Spleen (tissue), 13 donors: ENCODE data around the gene WDR5B. TPM values are rescaled to one million over a fixed set of nuclear protein-coding genes. Genes with fewer than 3 reads are reported as not detected.
A peak's percentile ranks its signal among the peaks of the same experiment; 100 is the strongest.

Experiments
- DNase-seq: peaks from one replicate; pipeline ENCODE4 v3.0.0-alpha.2; 2020
- H3K27ac ChIP-seq, 8 donors: fragments of 200-600 bp; sonication (generic) in 7 of 8; 1 replicate in 4 of 8; 2 replicates in 4 of 8; pipeline versions ENCODE4 v1.5.0 to v1.8.0; 2016 to 2021; ENCODE audit warnings: inconsistent platforms in 4 of 8, mild to moderate bottlenecking in 4 of 8, moderate library complexity in 1 of 8
- H3K27me3 ChIP-seq, 7 donors: fragments of 200-600 bp; sonication (generic) in 6 of 7; replicated peaks in 1 of 7; 1 replicate in 4 of 7; 2 replicates in 3 of 7; pipeline versions ENCODE4 v1.5.0 to v1.8.0; 2016 to 2021; ENCODE audit warnings: inconsistent platforms in 3 of 7, mild to moderate bottlenecking in 1 of 7
- H3K36me3 ChIP-seq, 6 donors: fragments of 200-600 bp; sonication (generic) in 5 of 6; 1 replicate in 4 of 6; 2 replicates in 2 of 6; pipeline versions ENCODE4 v1.5.0 to v1.8.0; 2016 to 2021; ENCODE audit warnings: inconsistent platforms in 2 of 6
- H3K4me1 ChIP-seq, 6 donors: fragments of 200-600 bp; sonication (generic) in 5 of 6; 1 replicate in 3 of 6; 2 replicates in 3 of 6; pipeline versions ENCODE4 v1.5.0 to v1.8.0; 2016 to 2021; ENCODE audit warnings: inconsistent platforms in 3 of 6
- H3K4me3 ChIP-seq, 8 donors: fragments of 200-600 bp; sonication (generic) in 7 of 8; 1 replicate in 4 of 8; 2 replicates in 4 of 8; pipeline versions ENCODE4 v1.5.0 to v1.8.0; 2016 to 2021; ENCODE audit warnings: inconsistent platforms in 4 of 8, mild to moderate bottlenecking in 4 of 8, moderate library complexity in 2 of 8
- H3K9me3 ChIP-seq, 8 donors: fragments of 200-600 bp; sonication (generic) in 7 of 8; 1 replicate in 4 of 8; 2 replicates in 4 of 8; pipeline versions ENCODE4 v1.5.0 to v1.8.0; 2016 to 2021; ENCODE audit warnings: inconsistent platforms in 4 of 8
- CTCF ChIP-seq, 11 experiments: fragments of 200-600 bp in 7 of 11; fragments of 450-650 bp in 4 of 11; sonication (generic) in 4 of 11; IDR thresholded peaks in 8 of 11; conservative IDR thresholded peaks in 3 of 11; 1 replicate in 7 of 11; 2 replicates in 4 of 11; pipeline versions ENCODE4 v1.4.0 to v1.8.0; 2016 to 2021; ENCODE audit warnings: antibody characterized with exemption in 11 of 11, inconsistent platforms in 4 of 11, mild to moderate bottlenecking in 1 of 11
- POLR2A ChIP-seq, 3 donors: fragments of 450-650 bp; IDR thresholded peaks; one replicate each; pipeline ENCODE4 v1.5.1; 2017; ENCODE audit warnings: antibody characterized with exemption in 3 of 3, mild to moderate bottlenecking in 1 of 3
- POLR2AphosphoS5 ChIP-seq, 3 donors: sonication (generic); formaldehyde crosslinking; IDR thresholded peaks; one replicate each; pipeline ENCODE4 v1.5.1; 2017; ENCODE audit warnings: antibody characterized with exemption in 3 of 3
- WGBS, 5 donors: extraction: QIAGEN DNeasy Blood & Tissue Kit in 3 of 5; methylation state at CpG; one replicate each; pipeline versions ENCODE4 v1.1.5 to v1.1.7; 2013 to 2018; 5-methylcytosine and 5-hydroxymethylcytosine counted together
- intact Hi-C: fragments of 100-400 bp; cut with DNase I; formaldehyde crosslinking; loops from one replicate; pipeline ENCODE4 v1.15.0; 2023; ENCODE audit warnings: low total_unique reads
- long read RNA-seq, 2 donors: transcript quantifications; one replicate each; lab custom pipeline, GENCODE V29; 2026
- polyA plus RNA-seq, 3 donors: library from polyadenylated mRNA; stranded (reverse); fragments of 200-250 nt; gene quantifications; one replicate each; pipeline ENCODE4 v1.2.1, GENCODE V29; 2013
- total RNA-seq, 7 donors: library from RNA; depleted of rRNA in 3 of 7; stranded (reverse); fragments of >200 nt in 3 of 7; fragmentation: NEBNext Ultra II Directional in 4 of 7; extraction: Animal tissue kit (Norgen Biotek cat#: 25700) in 4 of 7; gene quantifications; one replicate each; pipeline versions ENCODE4 v1.1.0 to v1.2.1, GENCODE V29; 2016 to 2021
- donor health status: healthy with polysubstance abuse.
- donor health status: DM: no; HTN: no; CAD: no; lungs with moderate emphysema.
- donor health status: DM: no; HTN: no; CAD: no.
- donor health status: Bipolar disorder and iron deficiency.
- donor health status: healthy.
- donor health status: DM: no; HTN: no; CAD: no.
- donor health status: DM: yes; HTN: yes; CAD: no.

Gene WDR5B
- total RNA-seq: 10 to 100 TPM in 1 of 7 donors, 1 to 10 TPM in 6; 4.7 to 12.3 (median 7.7) TPM
- polyA plus RNA-seq: 1 to 10 TPM; 5.8 to 7.3 (median 6.4) TPM
- long read RNA-seq, donor 1, transcript WDR5B-201 (1 exons, 3,720 nt): major isoform, 12 of 12 reads
- long read RNA-seq, donor 1, partial matches to known transcripts: 0 of 12 reads
- long read RNA-seq, donor 1, other reads (novel, unspliced or antisense): 0 of 12 reads
- long read RNA-seq, donor 2, transcript WDR5B-201 (1 exons, 3,720 nt): major isoform, 11 of 11 reads
- long read RNA-seq, donor 2, partial matches to known transcripts: 0 of 11 reads
- long read RNA-seq, donor 2, other reads (novel, unspliced or antisense): 0 of 11 reads

- Histone ChIP-seq H3K4me3 (peak within 1 kb of the TSS; percentile 68 to 85 (median 72)), H3K36me3 (peaks cover 0 to 31% (median 3%) of the 10 kb centered on the region in 6 donors), H3K9me3 (no peaks in the 10 kb centered on the region), H3K27ac (peak within 1 kb of the TSS; percentile 80 to 97 (median 94)), H3K4me1 (peaks cover 25 to 69% (median 44%) of the 10 kb centered on the region in 6 donors), H3K27me3 (no peaks in the 10 kb centered on the region)
- DNase-seq: peak; percentile 96
- 0 to 1% (median 0%) methylated on average over 39 to 48 of the region's 48 CpGs for WGBS, 5 donors
- peak in 2 of 3 donors; percentile 61 to 62 for TF ChIP-seq POLR2A (IDR thresholded peaks at IDR 0.05)
- TF ChIP-seq POLR2AphosphoS5 (IDR thresholded peaks at IDR 0.05): peak; percentile 79 to 97 (median 95)
- TF ChIP-seq CTCF (IDR thresholded peaks at IDR 0.05 in 8 of 11, conservative IDR thresholded peaks at IDR 0.05 in 3 of 11): peak in 6 of 11 experiments; percentile 4 to 46 (median 23)
- intact Hi-C loops: no loop called here
Measured at GRCh38 chr3:122415762-122416654, at the start of gene WDR5B. Gene WDR5B (minus strand): TSS chr3:122416062. CDS start chr3:122415528, 534 bp downstream.

- TF ChIP-seq POLR2AphosphoS5 (IDR thresholded peaks at IDR 0.05) (no peak), CTCF (IDR thresholded peaks at IDR 0.05 in 8 of 11, conservative IDR thresholded peaks at IDR 0.05 in 3 of 11) (no peak), POLR2A (IDR thresholded peaks at IDR 0.05) (no peak)
- no peak for DNase-seq
- WGBS, 5 donors: 81 to 98% (median 91%) methylated on average over 1 of the region's 1 CpG
- peaks cover 0 to 81% (median 38%) of the 10 kb centered on the region in 6 donors for H3K36me3 ChIP-seq
- H3K4me3 ChIP-seq: no peak overlapping the region
- H3K27me3 ChIP-seq: no peaks in the 10 kb centered on the region
- peaks cover 0 to 15% (median 2%) of the 10 kb centered on the region in 6 donors for H3K4me1 ChIP-seq
- intact Hi-C loops: no loop called here
- no peak overlapping the region for H3K27ac ChIP-seq
- H3K9me3 ChIP-seq: no peaks in the 10 kb centered on the region
Measured at GRCh38 chr3:122464659-122465058, 48.8 kb upstream of the WDR5B start.

- Histone ChIP-seq H3K36me3 (peaks cover 0 to 99% (median 59%) of the 10 kb centered on the region in 6 donors), H3K4me1 (no peaks in the 10 kb centered on the region), H3K27me3 (no peaks in the 10 kb centered on the region), H3K9me3 (no peaks in the 10 kb centered on the region), H3K4me3 (no peak overlapping the region), H3K27ac (no peak overlapping the region)
- TF ChIP-seq CTCF (IDR thresholded peaks at IDR 0.05 in 8 of 11, conservative IDR thresholded peaks at IDR 0.05 in 3 of 11) (no peak), POLR2AphosphoS5 (IDR thresholded peaks at IDR 0.05) (no peak), POLR2A (IDR thresholded peaks at IDR 0.05) (no peak)
- 54 to 83% (median 73%) methylated on average over 1 of the region's 1 CpG for WGBS, 5 donors
- intact Hi-C loops: no loop called here
- no peak for DNase-seq
Measured at GRCh38 chr3:122462406-122462805, 46.5 kb upstream of the WDR5B start.
